CD4-positive, alpha-beta T cell treated with Interleukin-6 at 100 ng/mL for 8 hours (primary cell): Measurements from ENCODE around the gene NR1D2.
A peak's percentile ranks its signal among the peaks of the same experiment; 100 is the strongest.

Source experiments
- DNase-seq: peaks from one replicate; pipeline ENCODE4 v3.0.0-alpha.2; 2020; ENCODE audit warnings: mixed read lengths, low spot score

NR1D2 gene

DNA sequence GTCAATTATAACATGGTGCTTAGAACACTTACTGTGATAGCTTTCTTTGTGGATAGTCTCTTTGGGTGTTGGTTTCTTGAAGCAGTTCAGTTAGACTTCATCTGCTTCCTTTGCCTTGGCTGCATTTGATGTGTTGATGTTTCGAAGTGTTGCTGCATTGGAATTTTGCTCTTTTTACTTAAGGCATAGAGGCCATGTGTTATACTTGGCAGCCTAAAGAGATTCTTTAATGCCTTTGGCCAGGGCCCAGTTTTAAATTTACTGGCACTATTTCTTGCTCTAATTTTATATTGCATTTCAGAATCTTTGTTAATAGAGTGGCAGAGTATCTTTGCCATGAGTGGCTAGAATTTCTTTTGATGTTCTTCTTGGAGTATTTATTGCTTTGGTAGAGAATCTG is 21.2 kb downstream of the NR1D2 start:
- no peak for DNase-seq

DNA sequence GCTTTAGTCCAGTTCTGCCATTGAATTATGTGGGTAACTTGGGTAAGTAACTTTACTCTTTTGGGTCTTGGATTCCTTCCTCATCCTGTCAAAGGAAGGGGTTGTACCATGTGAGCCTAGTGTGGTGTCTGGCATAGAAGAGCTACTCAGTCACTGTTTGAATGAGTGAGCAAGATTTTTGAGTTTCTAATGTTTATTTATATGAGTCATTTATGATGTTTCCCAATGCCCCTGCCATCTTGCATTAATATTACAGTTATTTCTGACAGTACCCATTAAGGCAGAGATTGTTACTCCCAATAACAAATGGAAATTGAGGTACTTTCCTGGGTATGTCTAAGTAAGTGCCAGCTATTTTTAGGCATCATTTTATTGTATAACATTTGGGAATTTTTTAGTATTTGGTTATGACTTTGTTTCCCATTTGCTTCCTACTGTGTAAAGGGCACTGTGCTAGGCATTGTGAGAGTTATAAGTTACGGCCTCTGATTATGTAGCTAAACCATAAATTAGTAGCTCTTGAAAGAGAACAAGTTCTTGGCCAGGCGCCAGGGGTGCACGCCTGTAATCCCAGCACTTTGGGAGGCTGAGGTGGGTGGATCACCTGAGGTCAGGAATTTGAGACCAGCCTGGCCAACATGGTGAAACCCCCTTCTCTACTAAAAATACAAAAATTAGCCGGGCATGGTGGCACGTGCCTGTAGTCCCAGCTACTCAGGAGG is 23.5 kb downstream of the NR1D2 start:
- no peak for DNase-seq

DNA sequence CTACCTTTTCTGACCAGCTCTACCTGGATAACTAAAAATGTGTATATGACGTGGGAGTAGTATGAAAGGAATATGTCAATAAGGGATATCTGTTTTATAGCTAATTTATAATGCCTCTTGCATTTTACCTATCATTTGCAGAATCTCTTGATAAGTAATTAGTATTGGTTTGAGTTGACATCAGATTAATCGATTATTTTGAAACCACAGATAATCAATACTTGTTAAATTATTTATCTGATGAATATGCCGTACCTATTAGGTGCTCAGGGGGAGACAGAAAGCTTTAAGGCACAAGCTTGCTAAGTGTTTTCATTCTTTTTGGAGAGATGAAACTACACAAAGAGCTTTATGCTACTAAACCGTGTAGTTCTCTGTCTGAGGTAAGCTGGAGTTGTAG is 24.3 kb downstream of the NR1D2 start:
- DNase-seq = no peak

DNA sequence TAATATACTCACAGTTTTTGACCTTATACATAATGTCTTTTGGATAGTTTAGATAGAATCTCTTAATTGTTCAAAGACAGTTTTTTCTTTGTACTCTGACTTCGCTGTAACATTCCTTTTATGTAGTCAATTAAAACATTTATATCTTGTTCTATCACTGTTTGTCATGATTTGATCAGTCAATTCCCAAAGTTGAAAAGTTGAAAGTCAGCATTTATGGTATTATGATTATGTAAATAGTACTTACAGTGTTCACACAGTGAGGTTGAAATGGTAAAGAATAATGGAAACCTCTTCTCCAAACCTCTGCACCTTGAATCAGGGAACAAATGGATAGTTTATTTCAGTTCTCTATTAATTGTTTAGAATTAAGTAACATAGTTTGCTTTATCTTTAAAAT is 26.6 kb downstream of the NR1D2 start:
- no peak for DNase-seq

DNA sequence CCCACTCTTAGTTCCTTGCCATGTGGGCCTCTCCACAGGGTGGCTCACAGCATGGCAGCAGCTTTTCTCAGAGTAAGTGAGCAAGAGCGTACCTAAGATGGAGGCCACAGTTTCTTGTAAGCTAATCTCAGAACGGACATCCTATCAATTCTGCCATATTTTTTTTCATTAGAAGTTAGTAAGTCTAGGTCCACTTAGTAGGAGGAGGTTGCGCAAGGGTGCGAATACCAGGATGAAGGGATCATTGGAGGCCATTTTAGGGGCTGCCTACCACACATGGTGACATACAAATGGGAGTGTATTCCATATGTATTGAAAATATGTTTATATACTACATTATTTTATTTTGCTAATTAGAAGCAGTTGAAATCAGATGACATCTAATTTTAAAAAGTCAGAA is 31.5 kb downstream of the NR1D2 start:
- no peak for DNase-seq

DNA sequence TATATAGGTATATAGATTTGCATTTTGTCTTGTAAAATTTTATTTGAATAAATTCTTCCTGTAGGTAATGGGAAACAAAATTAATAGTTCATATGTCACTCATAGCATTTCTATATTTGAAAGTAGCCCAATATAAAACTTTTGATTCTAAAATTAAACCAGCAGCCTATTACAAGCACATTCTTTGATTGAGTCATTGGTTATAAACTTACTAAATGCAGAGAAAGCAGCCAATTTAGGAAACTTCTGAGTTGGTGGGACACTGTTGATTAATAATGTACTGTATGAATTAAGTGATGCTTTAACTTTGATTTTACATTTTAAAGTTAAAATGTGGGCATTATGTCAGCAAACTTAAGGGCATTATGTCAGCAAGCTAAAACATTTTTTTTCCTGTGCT is 34.5 kb downstream of the NR1D2 start:
- DNase-seq = no peak

DNA sequence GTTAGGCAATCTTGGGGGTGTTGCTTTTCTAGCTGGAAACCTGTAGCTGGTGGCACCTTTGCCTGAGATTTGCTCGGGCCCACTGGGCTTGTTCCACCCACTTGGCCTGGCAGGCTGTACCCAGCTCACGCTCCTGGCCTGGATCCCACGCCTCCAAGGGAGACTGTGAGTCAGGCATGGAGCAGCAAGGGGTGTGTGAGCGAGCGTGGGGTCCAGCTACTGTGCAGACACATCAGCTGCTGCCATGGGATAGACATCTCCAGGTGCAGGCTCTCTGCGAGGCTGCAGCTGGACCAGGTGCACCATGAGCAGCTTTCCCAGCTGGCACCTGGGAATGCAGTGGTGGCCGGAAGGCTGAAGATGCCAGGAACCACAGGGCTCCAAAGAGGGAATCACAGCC is 36.0 kb downstream of the NR1D2 start:
- no peak for DNase-seq

DNA sequence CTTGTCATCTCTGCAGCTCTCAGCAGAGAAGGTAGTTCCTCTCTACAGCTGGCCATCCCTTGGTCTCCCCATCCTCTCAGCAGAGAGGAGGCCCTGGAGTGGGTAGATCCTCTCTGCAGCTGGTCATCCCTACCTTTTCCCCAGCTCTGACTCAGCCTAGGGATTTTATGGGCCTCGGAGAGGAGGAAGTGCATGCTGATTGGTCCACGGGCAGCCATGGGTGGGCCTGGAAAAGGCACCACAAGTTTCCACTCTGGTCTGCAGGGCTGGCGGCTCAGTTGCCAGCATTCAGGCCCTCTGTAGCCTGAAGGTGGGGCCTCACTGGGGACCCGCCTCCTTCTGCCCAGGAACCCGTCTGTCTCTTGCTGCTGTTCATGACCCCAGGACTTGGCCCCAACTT is 36.9 kb downstream of the NR1D2 start:
- no peak for DNase-seq

DNA sequence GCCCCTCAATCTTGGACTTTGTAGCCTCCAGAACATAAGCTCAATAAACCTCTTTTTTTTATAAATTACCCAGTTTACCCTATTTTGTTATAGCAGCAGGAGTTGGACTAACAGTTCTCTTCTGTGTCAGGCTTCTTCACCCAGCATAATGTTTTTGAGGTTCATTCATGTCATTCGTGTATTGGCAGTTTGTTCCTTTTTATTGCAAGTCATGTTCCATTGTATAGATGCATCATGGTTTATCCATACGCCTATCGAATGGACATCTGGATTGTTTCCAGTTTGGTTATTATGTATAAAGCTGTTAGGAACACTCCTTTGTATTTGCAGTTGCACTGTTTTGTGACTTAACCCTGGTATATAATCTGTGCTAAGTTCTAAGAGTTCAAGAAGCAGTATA is 39.8 kb downstream of the NR1D2 start:
- no peak for DNase-seq

DNA sequence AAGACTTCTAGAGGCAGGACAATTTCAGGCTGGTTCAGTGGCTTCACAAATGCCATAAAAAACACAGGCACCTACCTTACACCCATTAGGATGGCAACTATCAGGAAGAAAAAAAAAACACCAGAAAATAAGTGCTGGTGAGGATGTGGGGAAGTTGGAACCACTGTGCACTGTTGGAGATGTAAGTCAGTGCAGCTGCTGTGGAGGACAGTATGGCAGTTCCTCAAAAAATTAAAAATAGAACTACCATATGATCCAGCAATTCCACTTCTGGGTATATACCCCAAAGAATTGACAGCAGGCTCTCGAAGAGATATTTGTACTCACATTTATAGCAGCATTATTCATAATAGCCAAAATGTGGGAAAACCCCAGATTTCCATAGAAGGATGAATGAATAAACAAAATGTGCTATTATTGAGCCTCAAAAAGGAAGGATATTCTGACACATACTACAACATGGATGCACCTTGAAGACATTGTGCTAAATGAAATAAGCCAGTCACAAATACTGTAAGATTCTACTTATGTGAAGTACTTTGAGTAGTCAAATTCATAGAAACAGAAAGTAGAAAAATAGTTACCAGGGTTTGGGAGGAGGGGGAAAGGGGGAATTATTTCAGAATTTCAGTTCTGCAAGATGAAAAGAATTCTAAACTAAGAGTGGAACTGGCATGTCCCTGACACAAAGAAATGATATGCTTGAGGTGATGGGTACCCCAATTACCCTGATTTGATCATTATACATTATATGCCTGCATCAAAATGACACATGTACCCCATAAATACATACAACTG is 40.9 kb downstream of the NR1D2 start:
- no peak for DNase-seq

DNA sequence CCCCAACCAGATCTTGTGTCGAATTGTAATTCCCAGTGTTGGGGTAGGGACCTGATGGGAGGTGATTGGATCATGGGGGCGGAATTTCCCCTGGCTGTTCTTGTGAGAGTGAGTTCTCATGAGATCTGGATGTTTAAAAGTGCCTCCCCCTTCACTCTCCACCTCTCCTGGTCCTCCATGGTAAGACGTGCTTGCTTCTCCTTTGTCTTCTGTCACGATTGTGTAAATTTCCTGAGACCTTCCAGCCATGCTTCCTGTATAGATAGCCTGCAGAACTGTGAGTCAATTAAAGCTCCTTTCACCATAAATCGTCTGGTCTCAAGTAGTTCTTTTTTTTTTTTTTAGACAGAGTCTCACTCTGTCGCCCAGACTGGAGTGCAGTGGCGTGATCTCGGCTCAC is 42.3 kb downstream of the NR1D2 start:
- no peak for DNase-seq

DNA sequence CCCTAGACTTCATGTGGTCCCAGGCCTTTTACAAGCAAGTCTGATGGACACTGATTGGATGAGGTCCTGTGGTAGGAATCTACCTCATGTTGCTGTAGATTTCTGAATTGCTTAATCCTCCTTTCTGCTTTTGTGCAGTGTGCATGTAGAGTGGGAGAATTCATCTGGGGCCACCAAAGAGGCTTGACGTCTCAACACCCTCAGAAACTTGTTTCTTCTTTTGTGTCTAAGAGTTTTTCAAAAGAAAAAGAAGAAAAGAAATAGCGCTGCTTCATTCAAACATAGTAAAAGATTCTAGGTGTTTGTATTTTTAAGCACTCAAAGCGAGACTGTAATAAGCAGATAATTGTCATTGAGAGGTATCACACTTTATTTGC is 46.2 kb downstream of the NR1D2 start:
- no peak for DNase-seq

DNA sequence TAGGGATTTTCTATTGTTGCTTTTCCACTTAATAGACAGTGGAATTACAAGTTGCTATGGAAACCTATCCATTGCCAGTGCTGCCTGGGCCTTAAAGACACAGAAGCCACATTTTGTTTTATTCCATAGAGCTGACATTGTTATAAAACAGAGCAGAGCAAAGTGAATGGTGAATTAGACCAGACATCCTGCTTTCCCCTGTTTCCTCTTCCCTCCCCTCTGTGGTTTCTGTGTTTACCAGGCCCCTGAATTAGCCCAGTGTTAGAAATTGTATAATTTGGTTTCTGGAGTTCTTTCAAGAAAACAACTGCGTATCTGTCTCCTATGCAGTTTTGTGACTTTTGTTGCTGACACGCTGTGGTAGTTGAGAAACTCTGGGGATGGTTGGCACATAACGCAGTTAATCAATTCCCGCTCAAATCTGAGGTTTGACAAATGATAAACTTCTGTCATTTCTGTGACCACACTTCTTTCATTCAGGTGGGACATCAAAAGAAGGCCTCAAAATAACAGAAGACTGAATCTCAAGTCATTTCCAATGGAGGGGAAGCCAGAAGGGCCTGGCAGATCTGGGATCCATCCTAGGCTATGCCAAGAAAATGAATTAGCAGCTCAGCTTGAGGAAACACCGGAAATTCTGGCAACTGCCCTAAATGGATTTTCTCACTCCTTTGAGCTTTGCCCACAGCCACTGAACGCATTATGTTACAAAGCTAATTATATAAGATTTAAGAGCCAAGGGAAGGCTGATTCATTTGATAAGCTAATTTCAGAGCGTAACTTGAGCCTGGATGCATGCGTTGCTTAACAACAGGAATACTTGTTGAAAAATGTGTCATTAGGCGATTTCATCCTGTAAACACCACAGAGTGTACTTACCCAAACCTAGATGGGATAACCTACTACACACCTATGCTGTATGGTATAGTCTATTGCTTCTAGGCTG is 46.9 kb downstream of the NR1D2 start:
- DNase-seq = no peak

DNA sequence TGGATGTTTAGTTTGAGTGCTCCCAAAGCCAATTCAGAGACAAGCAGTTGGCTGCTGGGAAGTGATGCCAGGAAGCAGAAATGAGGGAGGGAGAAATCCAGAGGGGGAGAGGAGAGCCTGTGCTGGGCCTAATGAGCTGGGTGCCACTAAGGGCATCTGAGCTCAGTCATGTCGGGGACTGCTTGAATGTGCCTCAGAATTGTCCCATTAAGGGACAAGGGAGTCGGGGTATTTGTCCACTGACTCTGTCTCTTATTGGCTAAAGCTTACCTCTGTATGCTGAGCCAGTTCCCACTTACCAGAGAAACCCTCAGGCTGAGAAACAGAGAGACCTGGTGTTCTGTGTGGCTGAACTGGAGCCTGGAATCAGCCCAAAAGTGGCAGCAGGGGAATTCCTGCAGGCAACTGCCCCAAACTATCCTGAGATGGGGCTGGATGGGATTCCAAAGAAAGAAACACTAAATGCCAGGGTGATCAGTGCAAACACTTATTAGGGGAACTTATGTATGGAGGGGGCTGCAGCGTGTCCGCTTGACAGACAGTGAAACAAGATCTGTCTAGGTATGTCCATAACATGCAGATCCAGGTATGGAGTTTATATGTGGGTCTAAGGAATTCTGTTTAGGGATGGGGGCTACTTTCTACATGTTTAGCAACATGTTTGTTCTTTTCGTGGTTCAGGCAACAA is 48.6 kb downstream of the NR1D2 start:
- no peak for DNase-seq

DNA sequence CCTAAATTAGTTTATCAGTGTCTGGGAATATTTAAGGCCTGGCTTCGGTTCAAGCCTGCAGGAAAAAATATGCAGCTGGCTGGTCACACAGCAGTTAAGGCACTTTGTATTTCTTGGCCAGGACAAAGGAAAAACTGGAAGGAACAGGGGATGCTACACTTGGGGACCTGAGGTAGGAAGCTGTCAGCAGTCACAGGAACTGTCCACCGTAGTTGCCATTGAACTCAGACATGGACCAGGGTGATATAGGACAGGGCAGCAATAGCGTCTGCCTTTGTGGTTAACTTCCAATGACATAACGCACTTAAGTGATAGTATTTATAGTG is 49.1 kb downstream of the NR1D2 start:
- DNase-seq = no peak

DNA sequence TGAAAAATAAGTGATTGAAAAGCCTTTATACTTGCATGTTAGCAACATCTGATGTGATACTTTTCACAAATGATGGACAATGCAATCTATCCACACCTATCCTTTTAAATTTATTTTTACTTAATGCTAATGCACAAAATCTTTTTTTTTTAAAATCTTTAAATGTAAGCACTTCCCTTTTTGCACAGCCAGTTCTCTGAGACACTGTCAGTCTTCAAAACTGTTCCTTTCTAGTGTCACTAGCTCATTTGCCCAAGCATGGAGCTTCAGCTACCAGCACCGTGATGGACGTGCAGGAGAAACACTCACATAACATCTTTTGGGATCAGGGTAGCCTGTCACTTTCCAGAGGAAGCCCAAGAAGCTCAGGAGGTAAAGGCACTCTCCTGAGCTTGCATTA is 50.1 kb downstream of the NR1D2 start:
- no peak for DNase-seq

DNA sequence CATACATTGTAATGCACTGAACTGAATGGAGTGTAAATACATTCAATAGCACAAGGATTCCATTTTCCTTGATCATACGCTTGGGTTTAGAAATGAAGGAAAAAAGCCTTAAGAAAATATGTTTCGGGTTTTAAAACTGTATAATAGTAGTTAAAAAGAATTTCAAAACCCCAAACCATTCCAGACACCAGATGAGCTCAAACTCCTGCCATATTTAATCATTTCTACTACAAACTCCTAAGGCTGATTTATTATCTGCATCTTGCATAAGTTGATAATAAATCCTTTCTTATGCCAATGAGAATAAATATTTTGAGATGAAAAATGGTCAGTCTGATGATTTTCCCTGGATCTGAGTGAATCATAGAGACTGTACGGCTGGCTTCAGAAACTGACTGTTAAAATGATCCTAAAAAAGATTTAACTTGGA is 51.0 kb downstream of the NR1D2 start:
- no peak for DNase-seq

DNA sequence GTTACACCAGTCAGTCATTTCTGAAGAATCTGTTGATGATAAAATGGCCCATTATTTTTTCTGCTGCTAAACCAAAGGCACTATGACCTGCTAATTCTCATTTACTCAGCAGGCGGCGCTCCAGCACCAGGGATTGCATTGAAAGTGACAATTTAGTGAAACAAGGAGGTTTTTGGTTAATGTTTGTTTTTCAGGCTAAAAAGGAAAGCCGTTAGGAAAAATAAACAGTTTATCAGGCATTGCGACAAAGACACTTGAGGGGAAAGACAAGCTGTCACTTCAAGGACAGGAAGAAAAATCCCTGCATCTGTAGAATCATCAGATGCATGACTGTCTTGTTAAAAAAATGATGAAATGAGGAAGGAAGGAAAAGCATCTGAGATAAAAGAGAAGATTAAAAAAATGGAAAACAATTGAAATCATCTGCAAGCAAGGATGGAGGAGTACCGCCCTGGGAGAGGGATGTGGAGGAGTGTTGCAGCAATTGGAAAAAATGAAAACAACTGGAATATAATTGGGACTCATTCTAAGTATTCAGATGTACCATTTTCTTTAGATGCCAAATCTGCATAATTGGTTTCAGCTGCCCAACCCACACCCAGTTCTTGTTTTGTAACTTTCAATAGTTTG is 54.0 kb downstream of the NR1D2 start:
- peak; percentile 31 for DNase-seq

DNA sequence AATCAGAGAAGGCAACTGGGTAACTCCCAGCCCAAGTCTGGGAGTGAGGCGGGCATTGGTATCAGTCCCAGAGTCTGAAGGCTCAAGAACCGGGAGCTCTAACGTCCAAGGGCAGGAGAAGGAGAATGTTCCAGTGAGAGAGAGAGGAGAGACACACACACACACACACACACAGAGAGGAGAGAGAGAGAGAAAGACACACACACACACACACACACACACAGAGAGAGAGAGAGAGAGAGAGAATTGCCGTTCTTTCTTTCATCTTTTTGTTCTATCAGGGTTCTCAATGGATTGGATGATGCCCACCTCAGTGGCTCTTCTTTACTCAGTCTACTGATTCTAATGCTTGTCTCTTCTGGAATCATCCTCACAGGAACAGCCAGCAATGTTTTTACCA is 57.0 kb downstream of the NR1D2 start:
- DNase-seq = no peak

DNA sequence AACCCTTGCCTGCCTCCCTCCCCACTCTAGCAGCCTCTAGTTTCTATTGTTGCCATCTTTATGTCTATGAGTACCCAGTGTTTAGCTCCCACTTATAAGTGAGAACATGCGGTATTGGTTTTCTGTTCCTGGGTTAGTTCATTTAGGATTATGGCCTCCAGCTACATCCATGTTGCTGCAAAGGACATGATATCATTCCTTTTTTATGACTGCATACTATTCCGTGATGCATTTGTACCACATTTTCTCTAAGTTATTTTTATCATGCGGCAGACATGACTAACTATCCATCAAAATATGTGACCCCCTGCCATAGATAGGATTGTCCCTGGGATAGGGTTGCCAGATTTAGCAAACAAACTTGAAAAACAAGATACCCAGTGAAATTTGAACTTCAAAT is 58.4 kb downstream of the NR1D2 start:
- DNase-seq = no peak

DNA sequence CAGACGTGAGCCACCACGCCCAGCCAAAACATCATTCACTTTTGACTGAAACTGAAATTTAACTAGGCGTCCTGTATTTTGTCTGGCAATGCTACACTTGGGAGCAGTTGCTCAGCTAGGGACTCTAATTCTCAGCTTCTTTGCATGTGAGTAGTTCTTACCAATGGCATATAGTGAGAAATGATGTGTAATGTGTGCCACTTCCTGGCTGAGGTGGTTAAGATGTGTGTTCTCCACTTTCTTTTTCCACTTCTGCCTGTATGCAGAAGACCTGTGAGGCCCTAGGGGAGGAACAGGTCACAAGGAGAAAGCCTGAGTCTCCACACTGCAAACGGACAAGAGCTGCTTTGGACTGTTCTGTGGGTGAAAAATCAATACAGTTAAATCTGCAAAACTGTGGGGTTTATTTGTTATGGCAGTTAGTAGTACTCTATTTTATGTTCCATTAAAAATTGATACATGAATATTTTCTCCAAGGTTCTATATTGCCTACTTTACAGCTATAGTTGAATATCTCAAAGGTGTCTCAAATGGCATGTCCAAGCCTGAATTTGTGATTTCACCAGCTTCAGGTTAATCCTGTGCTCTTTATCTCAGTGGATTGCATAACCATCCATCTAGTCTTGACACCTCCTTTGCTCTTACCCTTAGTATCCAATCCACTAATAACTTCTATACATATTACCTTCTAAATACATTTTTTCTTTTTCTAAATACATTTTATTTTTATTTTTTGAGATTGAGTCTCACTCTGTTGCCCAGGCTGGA is 59.3 kb downstream of the NR1D2 start:
- DNase-seq = no peak
